HPDE6-E6E7 (cell line): ENCODE results near the gene OPN4.

ENCODE experiments used
- DNase-seq: peaks from one replicate; pipeline ENCODE4 v3.0.0; 2011; ENCODE audit warnings: missing footprints; ENCODE audit errors: extremely low spot score

Gene OPN4

DNA sequence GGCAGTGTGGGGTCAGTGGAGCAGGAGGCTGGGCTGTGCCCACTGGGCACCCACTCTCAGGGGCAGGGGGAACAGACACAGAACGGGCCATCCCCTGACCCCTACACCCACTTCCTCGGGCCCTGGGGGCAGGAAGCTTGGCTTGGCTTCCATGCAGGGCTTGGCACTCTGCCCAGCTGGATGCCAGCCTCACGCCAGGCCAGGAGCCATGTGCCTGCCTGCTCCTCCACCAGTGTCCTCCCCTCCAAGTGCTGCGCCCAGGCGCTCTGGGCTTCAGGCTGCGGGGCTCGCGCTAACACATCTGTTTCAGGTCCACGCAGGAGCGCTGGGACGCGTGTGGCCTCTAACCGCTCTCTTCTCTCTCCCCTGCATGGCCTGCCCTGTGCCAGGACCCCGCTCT is 26.7 kb downstream of the OPN4 start:
- DNase-seq = no peak

DNA sequence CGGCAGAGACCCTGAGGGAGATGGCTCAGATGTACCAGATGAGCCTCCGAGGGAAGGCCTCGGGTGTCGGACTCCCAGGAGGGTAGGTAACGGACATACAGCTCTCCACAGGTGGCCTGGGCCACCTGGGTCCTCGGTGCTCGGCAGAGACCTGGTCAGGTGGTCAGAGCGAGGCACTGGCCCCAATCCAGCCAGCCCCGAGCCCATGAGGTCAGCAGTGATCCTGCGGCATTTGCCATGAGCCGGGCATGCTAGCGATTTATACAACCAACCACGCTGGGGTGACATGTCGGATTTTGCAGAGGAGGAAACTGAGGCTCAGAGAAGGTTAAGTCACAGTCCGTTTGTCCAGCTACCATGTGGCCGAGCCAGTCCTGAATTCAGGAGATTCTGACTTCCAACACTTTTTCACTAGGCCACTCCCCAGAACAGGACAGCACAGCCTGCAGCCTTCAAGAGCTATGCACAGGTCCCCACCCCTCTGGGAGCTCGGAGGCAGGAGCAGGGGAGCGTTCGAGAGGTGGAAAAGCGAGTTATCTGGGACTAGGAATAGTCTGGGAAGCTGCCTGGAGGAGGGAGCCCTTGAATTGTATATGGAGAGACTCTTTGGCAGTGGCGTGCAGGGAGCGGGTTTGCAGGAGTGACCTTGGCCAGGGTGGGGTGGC is 27.5 kb downstream of the OPN4 start:
- DNase-seq = no peak

DNA sequence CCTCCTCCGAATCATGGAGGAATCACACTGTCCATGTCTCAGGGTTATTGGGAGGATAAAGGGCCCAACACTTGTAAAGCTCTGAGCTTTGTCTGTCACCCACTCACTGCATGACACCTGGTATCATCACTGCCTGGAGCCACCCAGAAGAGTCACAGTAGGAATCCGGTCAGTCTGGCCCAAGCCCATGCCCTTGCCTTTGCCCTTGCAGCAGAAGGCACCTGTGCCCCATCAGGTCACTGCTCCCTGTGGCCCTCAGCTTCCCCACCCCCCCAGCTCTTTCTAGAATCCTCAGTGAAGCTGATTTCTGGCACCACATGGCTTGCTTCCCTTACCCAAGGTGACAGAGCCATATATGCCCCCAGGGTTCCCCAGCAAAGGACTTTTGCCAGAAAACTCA is 28.3 kb downstream of the OPN4 start:
- no peak for DNase-seq

- no peak for DNase-seq
Observed at GRCh38 chr10:86684331-86685097, 30.2 kb downstream of the OPN4 start.

GRCh38 chr10:86685416-86685815 is 31.1 kb downstream of the OPN4 start:
- no peak for DNase-seq

DNA sequence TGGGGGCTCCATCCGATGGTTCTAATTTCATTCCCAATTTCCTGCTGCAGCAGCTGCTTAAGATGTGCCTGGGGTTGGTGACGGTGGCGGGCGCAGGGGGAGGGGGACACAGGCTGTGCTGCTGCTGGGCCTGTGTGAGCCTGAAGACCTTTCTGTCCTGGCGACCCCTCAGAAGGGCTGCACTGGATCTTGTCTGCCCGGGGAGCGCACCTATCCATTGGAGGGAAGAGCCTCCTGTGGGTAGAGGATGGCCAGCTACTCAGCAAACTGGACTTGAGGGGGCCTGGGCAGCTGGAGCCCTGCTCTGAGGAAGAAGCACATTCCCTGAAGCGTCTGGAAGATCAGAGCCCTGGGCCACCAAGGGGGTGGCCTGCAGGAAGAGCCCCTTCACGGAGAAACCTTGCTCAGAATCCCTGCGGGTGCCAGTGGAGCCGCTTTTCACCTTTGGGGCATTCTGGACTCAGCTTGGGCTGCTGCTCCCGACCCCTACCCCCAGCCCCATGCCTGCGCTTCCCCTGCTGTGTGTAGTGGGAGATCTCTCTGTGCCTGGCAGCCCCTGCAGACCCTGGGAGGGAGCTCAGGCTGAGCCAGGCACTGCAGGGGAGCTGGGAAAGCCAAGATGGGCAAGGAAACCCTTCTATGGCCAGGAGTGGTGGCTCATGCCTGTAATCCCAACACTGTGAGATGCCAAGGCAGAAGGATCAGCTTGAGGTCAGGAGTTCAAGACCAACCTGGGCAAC is 31.7 kb downstream of the OPN4 start:
- no peak for DNase-seq

DNA sequence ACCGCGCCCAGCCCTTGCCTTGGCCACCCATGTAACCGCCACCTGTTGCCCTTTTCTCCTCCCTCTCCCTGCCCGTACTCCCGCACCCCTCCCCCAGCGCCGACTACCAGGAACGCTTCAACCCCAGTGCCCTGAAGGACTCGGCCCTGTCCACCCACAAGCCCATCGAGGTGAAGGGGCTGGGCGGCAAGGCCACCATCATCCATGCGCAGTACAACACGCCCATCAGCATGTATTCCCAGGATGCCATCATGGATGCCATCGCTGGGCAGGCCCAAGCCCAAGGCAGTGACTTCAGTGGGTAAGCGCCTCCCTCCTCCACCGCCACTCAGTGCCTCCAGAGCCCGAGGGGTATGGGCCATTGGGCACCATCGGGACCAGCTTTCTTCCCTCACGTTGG is 32.6 kb downstream of the OPN4 start:
- no peak for DNase-seq

DNA sequence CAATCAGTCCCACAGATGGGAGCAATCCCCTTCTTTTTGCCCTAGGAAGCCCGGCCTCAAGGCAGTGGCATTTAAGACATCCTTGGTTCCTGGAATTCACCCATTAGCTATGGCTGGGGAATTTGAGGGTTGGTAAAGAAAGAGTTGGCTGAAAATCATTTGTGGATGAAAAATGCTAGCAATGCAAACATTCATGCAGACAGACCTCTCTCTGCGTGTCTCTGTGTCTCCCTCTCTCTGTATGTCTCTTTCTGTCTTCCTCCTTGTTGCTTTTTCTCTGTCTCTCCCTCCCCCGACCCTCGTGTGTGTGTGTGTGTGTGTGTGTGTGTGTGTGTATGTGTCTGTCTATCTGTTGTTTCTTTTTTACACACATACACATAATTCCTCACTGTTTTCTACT is 33.4 kb downstream of the OPN4 start:
- DNase-seq = no peak

GRCh38 chr10:86688398-86688921 is 34.1 kb downstream of the OPN4 start:
- peak; percentile 72 for DNase-seq

GRCh38 chr10:86689146-86689545 is 34.8 kb downstream of the OPN4 start:
- no peak for DNase-seq

- DNase-seq = no peak
Observed at GRCh38 chr10:86690231-86690630, 35.9 kb downstream of the OPN4 start.

DNA sequence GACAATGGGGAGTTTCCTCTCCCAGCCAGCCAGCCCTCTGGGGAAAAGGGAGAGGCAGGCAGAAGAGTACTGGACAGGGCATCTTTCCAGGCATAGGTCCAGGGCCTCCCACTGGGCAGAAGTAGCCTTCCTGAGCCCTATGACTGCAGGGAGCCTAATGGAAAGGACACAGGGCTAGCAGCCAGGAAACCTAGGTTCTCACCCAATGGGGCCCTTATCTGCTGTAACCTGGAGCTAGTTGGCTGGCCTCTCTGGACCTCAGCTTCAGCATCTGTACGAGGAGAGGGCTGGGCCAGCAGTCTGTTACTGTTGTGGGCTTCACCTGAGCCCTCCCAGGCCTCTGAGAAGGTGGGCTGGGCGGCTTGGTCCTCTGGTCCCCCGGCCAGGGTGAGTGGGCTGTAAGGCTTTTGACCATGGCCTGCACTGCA is 36.3 kb downstream of the OPN4 start:
- no peak for DNase-seq

- no peak for DNase-seq
Observed at GRCh38 chr10:86691333-86692022, 37.1 kb downstream of the OPN4 start.

DNA sequence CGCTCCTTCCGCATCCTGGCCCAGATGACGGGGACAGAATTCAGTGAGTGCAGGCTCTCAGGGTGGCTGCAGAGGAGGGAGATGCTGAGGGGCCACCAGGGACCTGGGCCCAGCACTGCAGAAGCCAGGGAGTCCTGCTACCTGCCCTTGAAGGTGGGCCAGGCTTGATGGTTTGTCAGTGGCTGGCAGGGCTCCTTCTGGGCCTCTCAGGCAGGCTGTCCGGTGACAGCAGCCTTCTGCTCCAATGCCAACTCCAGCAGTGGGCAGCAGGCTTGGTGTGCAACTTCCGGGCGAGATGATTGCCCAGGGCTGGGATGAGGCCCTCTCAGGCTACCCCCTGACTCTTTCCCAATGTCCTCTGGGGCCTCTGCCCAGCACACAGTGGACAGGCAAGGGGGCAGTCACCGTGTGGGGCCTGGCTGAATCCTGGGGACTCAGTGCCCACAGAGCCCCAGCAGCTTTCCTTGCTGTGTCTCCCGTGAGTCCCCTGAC is 37.7 kb downstream of the OPN4 start:
- no peak for DNase-seq

DNA sequence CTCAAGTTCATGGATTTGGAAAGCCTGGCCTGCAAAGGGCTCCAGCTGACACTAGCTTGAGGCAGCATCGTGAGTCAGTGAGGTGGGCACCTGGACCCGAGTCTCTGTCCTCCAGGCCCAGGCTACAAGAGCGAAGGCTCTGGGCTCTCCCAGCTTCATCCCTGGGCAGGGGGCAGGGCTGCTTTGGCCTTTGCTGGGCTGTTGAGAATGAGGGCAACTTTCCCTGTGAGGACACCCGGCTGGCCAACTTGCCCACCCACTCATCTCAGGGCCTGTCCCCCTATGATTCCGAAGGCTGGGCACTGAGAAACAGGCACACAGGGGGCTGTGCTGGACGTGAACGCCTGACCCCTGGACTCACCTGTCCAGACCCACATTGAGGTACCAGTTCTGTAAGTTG is 38.3 kb downstream of the OPN4 start:
- DNase-seq = no peak

- DNase-seq = no peak
Observed at GRCh38 chr10:86693275-86693674, 38.9 kb downstream of the OPN4 start.

GRCh38 chr10:86693721-86694369 is 39.5 kb downstream of the OPN4 start:
- peak; percentile 45 for DNase-seq

- DNase-seq = no peak
Observed at GRCh38 chr10:86698207-86698940, 44.0 kb downstream of the OPN4 start.

DNA sequence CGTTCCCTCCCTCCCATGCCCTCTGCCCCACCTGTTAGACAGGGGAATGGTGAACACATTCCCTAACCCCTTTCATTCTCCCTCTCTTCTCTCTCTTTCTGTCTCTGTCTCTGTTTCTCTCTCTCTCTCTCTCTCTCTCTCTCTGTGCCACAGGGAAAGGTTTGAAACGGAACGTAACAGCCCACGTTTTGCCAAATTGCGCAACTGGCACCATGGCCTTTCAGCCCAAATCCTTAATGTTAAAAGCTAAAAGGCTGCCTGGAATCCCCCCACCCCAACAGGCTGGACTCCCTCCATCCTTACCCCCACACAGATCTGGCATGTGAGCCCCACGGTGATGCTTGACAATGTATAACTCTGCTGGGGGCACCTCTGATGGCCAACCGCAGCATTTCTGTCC is 44.8 kb downstream of the OPN4 start:
- DNase-seq = no peak

GRCh38 chr10:86699541-86699940 is 45.2 kb downstream of the OPN4 start:
- DNase-seq = no peak
